Pancreas (tissue), 10 donors: ENCODE results near the gene KRT4. TPM values are rescaled to one million over a fixed set of nuclear protein-coding genes. Genes with fewer than 3 reads are reported as not detected.

ENCODE experiments used
- ATAC-seq, 4 donors: fragments of 200-7000 bp; cut with Tn5 transposase; one replicate each; pipeline versions ENCODE4 v1.8.0 to v1.9.1; 2020; ENCODE audit warnings: mild to moderate bottlenecking in 4 of 4, moderate library complexity in 4 of 4
- DNase-seq, 6 donors: peaks; one replicate each; pipeline ENCODE4 v3.0.0-alpha.2; 2020
- FAIRE-seq: peaks from 2 replicates; lab custom pipeline; 2012; peaks lifted over from hg19 to GRCh38; lab: Jason Lieb, UNC
- H3K27ac ChIP-seq, 4 donors: fragments of 200-600 bp; sonication (generic); 1 replicate in 3 of 4; 2 replicates in 1 of 4; pipeline versions ENCODE4 v1.5.0 to v1.8.0; 2020
- H3K27me3 ChIP-seq, 4 donors: fragments of 200-600 bp; one replicate each; pipeline ENCODE4 v1.8.0; 2021
- H3K36me3 ChIP-seq, 3 donors: fragments of 200-600 bp; sonication (generic) in 1 of 3; one replicate each; pipeline versions ENCODE4 v1.5.0 to v1.8.0; 2020 to 2021
- H3K4me1 ChIP-seq, 3 donors: fragments of 200-600 bp; one replicate each; pipeline ENCODE4 v1.8.0; 2021
- H3K4me3 ChIP-seq, 4 donors: fragments of 200-600 bp; sonication (generic) in 2 of 4; one replicate each; pipeline versions ENCODE4 v1.5.0 to v1.8.0; 2020 to 2021
- H3K9me3 ChIP-seq, 4 donors: fragments of 200-600 bp; one replicate each; pipeline ENCODE4 v1.8.0; 2021
- WGBS, 2 donors: extraction: QIAGEN DNeasy Blood & Tissue Kit; methylation state at CpG; one replicate each; pipeline ENCODE4 v1.1.7; 2013; 5-methylcytosine and 5-hydroxymethylcytosine counted together
- intact Hi-C, 3 donors: fragments of 100-400 bp; cut with DNase I; formaldehyde crosslinking; loops; one replicate each; pipeline versions ENCODE4 v1.11.1 to v1.14.2; 2022
- polyA plus RNA-seq, 2 donors: library from polyadenylated mRNA; stranded (reverse); fragments of 200-250 nt; gene quantifications; one replicate each; pipeline ENCODE4 v1.2.3, GENCODE V29; 2013
- total RNA-seq, 6 donors: library from RNA; stranded (reverse); fragmentation: NEBNext Ultra II Directional in 4 of 6; extraction: Animal tissue kit (Norgen Biotek cat#: 25700) in 4 of 6; gene quantifications; one replicate each; pipeline versions ENCODE4 v1.2.1 to v1.2.4, GENCODE V29; 2021 to 2023
- TF ChIP-seq, protein P1 (sequence below), 4 donors: fragments of 200-600 bp; sonication (generic) in 3 of 4; IDR thresholded peaks; one replicate each; pipeline versions ENCODE4 v1.5.0 to v1.8.0; 2021; ENCODE audit warnings: antibody characterized with exemption in 4 of 4
- donor health status: healthy with polysubstance abuse.
- donor health status: DM: no; HTN: no; CAD: no; lungs with moderate emphysema.
- donor health status: DM: no; HTN: no; CAD: no.
- donor health status: control.
- donor health status: control.
- donor health status: Bipolar disorder and iron deficiency.
- donor health status: DM: yes; HTN: yes; CAD: no.
- donor health status: DM: no; HTN: no; CAD: no.
- donor health status: DM: no; HTN: no; CAD: no.
- donor health status: DM: yes; HTN: yes; CAD: no.

KRT4 gene
- total and polyA plus RNA-seq, 8 donors, result 0.09 to 1.9 (median 0.26) TPM; not detected in 1

DNA sequence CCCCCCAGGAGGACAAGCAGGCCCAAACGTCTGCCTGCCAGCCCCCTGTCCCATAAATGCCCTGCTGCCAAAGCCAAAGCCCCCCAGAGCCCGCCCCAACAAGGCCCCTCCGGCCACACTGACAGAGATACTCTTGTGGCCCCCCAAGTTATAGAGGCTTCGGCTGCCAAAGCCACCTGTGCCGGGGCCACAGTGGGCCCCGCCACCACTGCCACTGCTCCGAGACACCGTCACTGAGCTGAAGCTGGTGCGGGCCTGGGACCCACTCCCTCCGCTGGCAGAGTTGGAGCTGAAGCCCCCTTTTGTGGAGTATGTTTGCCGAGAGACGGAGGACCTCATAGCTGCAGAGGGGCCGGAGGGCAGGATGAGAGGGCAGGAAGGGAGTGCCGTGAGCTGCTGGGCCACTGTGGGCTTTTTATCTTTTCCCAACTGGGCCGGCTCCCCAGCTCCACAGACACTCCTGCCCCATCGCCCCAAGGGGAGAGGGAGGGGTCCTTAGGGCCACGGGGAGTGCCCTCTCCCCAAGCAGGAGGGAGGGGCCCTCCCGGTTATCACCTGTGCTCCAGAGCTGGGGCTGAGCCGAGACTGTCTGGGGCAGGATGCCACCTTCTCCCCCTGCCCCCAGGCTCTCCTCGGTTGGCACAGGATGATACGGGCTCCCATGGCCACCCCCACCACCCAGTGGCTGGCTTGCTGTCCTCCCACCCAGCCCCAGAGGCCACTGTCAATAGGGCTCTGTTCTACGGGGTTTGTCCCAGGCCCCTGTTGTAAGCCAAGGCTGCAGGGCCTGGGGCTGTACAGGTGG is 20.2 kb upstream of the KRT4 start, which contains the start of gene KRT79:
Gene KRT79 (minus strand): TSS at position 390 of the 805 bp plus-strand sequence. CDS start 51 bp downstream, at position 339.
- no peak for ATAC-seq
- intact Hi-C loops, result no loop called here
- Histone ChIP-seq H3K9me3 (no peaks in the 10 kb centered on the region), H3K4me1 (no peaks in the 10 kb centered on the region), H3K4me3 (no peak within 1 kb of the TSS), H3K36me3 (no peaks in the 10 kb centered on the region), H3K27ac (no peak within 1 kb of the TSS), H3K27me3 (no peaks in the 10 kb centered on the region)
- no peak for DNase-seq
- TF ChIP-seq, protein P1, sequence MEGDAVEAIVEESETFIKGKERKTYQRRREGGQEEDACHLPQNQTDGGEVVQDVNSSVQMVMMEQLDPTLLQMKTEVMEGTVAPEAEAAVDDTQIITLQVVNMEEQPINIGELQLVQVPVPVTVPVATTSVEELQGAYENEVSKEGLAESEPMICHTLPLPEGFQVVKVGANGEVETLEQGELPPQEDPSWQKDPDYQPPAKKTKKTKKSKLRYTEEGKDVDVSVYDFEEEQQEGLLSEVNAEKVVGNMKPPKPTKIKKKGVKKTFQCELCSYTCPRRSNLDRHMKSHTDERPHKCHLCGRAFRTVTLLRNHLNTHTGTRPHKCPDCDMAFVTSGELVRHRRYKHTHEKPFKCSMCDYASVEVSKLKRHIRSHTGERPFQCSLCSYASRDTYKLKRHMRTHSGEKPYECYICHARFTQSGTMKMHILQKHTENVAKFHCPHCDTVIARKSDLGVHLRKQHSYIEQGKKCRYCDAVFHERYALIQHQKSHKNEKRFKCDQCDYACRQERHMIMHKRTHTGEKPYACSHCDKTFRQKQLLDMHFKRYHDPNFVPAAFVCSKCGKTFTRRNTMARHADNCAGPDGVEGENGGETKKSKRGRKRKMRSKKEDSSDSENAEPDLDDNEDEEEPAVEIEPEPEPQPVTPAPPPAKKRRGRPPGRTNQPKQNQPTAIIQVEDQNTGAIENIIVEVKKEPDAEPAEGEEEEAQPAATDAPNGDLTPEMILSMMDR (IDR thresholded peaks at IDR 0.05), result no peak
- 81 to 86% methylated on average over 21 to 22 of the region's 22 CpGs for WGBS, 2 donors
- no peak for FAIRE-seq

GRCh38 chr12:52832985-52833905 is 19.3 kb upstream of the KRT4 start:
- no peaks in the 10 kb centered on the region for H3K27me3 ChIP-seq
- no peak overlapping the region for H3K27ac ChIP-seq
- FAIRE-seq (no peak), ATAC-seq (peak in 1 of 4 donors; percentile 44), DNase-seq (no peak)
- no peaks in the 10 kb centered on the region for H3K4me1 ChIP-seq
- TF ChIP-seq, protein P1 (IDR thresholded peaks at IDR 0.05), result no peak
- H3K36me3 ChIP-seq, result no peaks in the 10 kb centered on the region
- intact Hi-C loops, result no loop called here
- H3K9me3 ChIP-seq, result no peaks in the 10 kb centered on the region
- 84 to 87% methylated on average over 20 of the region's 20 CpGs for WGBS, 2 donors
- no peak overlapping the region for H3K4me3 ChIP-seq

- no peak for FAIRE-seq
These were observed 18.5 kb upstream of the KRT4 start for GRCh38 chr12:52832451-52832850.

DNA sequence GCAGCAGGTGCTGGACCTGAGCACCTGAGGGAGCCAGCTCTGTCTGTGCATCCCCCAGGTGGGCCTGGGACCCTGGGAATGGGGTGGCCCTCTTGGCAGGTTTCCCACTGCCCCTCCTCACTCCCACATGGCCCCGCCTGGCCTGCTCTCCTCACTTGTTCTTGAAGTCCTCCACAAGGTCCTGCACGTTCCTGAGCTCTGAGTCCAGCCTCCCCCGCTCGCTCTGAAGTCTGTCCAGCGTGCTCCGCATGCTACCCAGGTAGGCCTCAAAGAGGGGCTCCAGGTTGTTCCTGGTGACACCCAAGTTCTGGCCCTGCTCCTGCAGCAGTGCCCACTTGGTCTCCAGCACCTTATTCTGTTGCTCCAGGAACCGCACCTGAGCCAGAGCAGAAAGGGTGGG is 17.3 kb upstream of the KRT4 start:
- no peak for FAIRE-seq
- Histone ChIP-seq H3K27me3 (no peaks in the 10 kb centered on the region), H3K36me3 (no peaks in the 10 kb centered on the region), H3K27ac (no peak overlapping the region), H3K4me1 (no peaks in the 10 kb centered on the region), H3K9me3 (no peaks in the 10 kb centered on the region), H3K4me3 (no peak overlapping the region)
- WGBS, 2 donors, result 85 to 87% methylated on average over 7 of the region's 7 CpGs
- DNase-seq, result no peak
- TF ChIP-seq, protein P1 (IDR thresholded peaks at IDR 0.05), result no peak
- intact Hi-C loops, result no loop called here
- no peak for ATAC-seq

More at GRCh38 chr12:52832451-52832850, 18.5 kb upstream of the KRT4 start:
- intact Hi-C loops, result no loop called here
- ATAC-seq, result no peak
- Histone ChIP-seq H3K36me3 (no peaks in the 10 kb centered on the region), H3K4me3 (no peak overlapping the region), H3K27me3 (no peaks in the 10 kb centered on the region), H3K4me1 (no peaks in the 10 kb centered on the region), H3K9me3 (no peaks in the 10 kb centered on the region), H3K27ac (no peak overlapping the region)
- TF ChIP-seq, protein P1 (IDR thresholded peaks at IDR 0.05), result no peak
- no peak for DNase-seq
- WGBS, 2 donors, result 60 to 75% methylated on average over 3 of the region's 3 CpGs
